ENCODE data around the gene OFD1. TPM values are rescaled to one million over a fixed set of nuclear protein-coding genes. Genes with fewer than 3 reads are reported as not detected.

The OFD1 gene
- total and polyA plus RNA-seq, 4 experiments from 2014 or later: 22.0 to 135 (median 86.9) TPM

GRCh38 chrX:13694983-13695382 lies 39.6 kb upstream of the OFD1 start:
- Histone ChIP-seq H3K4me3 (ENCODE audit: low read length in 2 of 2) (no peak overlapping the region), H3K36me3 (ENCODE audit: insufficient read depth, low read length) (no peaks in the 10 kb centered on the region), H3K4me1 (ENCODE audit: insufficient read depth, low read length) (peaks cover 81% of the 10 kb centered on the region), H3K27me3 (ENCODE audit: insufficient read depth, low read length) (no peaks in the 10 kb centered on the region), H3K9me3 (ENCODE audit: control insufficient read depth in 1 of 2, low read length in 2 of 2) (no peaks in the 10 kb centered on the region), H3K27ac (ENCODE audit: low read depth, low read length) (no peak overlapping the region)
- ChIA-PET POLR2A (ENCODE audit: partially characterized antibody) (interaction anchor here (0.7 to 1.2 kb wide), 2 partner anchors 40 kb away, joined by 3 to 5 read pairs; partner anchors contain the start of genes OFD1 and TRAPPC2), CTCF (ENCODE audit: partially characterized antibody) (no interaction called here)
- no peak for DNase-seq
- H3K36me3 Mint-ChIP-seq: peaks cover 0 to 15% of the 10 kb centered on the region in 2 donors
- intact Hi-C loops (cut with micrococcal nuclease): no loop called here
- peak overlapping the region in 5 of 7 donors; percentile 0 to 68 (median 17) for H3K27ac Mint-ChIP-seq
- H3K4me3 Mint-ChIP-seq: peak overlapping the region in 2 of 8 donors; percentile 8 to 11
- peaks cover 45 to 80% (median 64%) of the 10 kb centered on the region in 4 donors for H3K4me1 Mint-ChIP-seq
- no peaks in the 10 kb centered on the region for H3K27me3 Mint-ChIP-seq
- H3K9me3 Mint-ChIP-seq: no peaks in the 10 kb centered on the region

GRCh38 chrX:13695601-13696115 lies 38.9 kb upstream of the OFD1 start:
- intact Hi-C loops (cut with micrococcal nuclease): no loop called here
- Mint-ChIP-seq H3K4me1 (peaks cover 42 to 79% (median 61%) of the 10 kb centered on the region in 4 donors), H3K4me3 (peak overlapping the region in 2 of 8 donors; percentile 4 to 8), H3K27ac (peak overlapping the region in 3 of 7 donors; percentile 14 to 68 (median 55)), H3K27me3 (no peaks in the 10 kb centered on the region), H3K36me3 (peaks cover 0 to 15% of the 10 kb centered on the region in 2 donors), H3K9me3 (no peaks in the 10 kb centered on the region)
- ChIA-PET POLR2A (ENCODE audit: partially characterized antibody) (interaction anchor here (1.2 kb wide), 1 partner anchor 39 kb away, joined by 5 read pairs; the partner anchor contains the start of genes OFD1 and TRAPPC2), CTCF (ENCODE audit: partially characterized antibody) (interaction anchor here (0.7 kb wide), 1 partner anchor 26 kb away, joined by 3 read pairs; no protein-coding TSS in a partner anchor)
- DNase-seq: no peak
- no peaks in the 10 kb centered on the region for H3K27me3 ChIP-seq (ENCODE audit: insufficient read depth, low read length)
- no peaks in the 10 kb centered on the region for H3K9me3 ChIP-seq (ENCODE audit: control insufficient read depth in 1 of 2, low read length in 2 of 2)
- H3K36me3 ChIP-seq (ENCODE audit: insufficient read depth, low read length): no peaks in the 10 kb centered on the region
- no peak overlapping the region for H3K4me3 ChIP-seq (ENCODE audit: low read length in 2 of 2)
- H3K4me1 ChIP-seq (ENCODE audit: insufficient read depth, low read length): peaks cover 82% of the 10 kb centered on the region
- H3K27ac ChIP-seq (ENCODE audit: low read depth, low read length): no peak overlapping the region

- Histone ChIP-seq H3K9me3 (ENCODE audit: control insufficient read depth in 1 of 2, low read length in 2 of 2) (no peaks in the 10 kb centered on the region), H3K27ac (ENCODE audit: low read depth, low read length) (no peak overlapping the region), H3K4me3 (ENCODE audit: low read length in 2 of 2) (no peak overlapping the region), H3K4me1 (ENCODE audit: insufficient read depth, low read length) (peaks cover 79% of the 10 kb centered on the region), H3K27me3 (ENCODE audit: insufficient read depth, low read length) (no peaks in the 10 kb centered on the region), H3K36me3 (ENCODE audit: insufficient read depth, low read length) (no peaks in the 10 kb centered on the region)
- H3K27me3 Mint-ChIP-seq: no peaks in the 10 kb centered on the region
- peak overlapping the region in 3 of 7 donors; percentile 27 to 43 (median 42) for H3K27ac Mint-ChIP-seq
- DNase-seq: no peak
- ChIA-PET POLR2A (ENCODE audit: partially characterized antibody) (interaction anchor here (1.2 to 1.8 kb wide), 4 partner anchors 9 to 39 kb away, joined by 3 to 9 read pairs (median 4); partner anchors contain the start of genes OFD1 and RAB9A), CTCF (ENCODE audit: partially characterized antibody) (interaction anchor here (0.9 to 1.5 kb wide), 2 partner anchors 10 to 14 kb away, joined by 3 read pairs; no protein-coding TSS in a partner anchor)
- intact Hi-C loops (cut with micrococcal nuclease): no loop called here
- peaks cover 4 to 16% of the 10 kb centered on the region in 2 donors for H3K36me3 Mint-ChIP-seq
- H3K4me3 Mint-ChIP-seq: peak overlapping the region in 2 of 8 donors; percentile 52 to 55
- H3K4me1 Mint-ChIP-seq: peaks cover 49 to 82% (median 64%) of the 10 kb centered on the region in 4 donors
- no peaks in the 10 kb centered on the region for H3K9me3 Mint-ChIP-seq
These were observed 37.1 kb upstream of the OFD1 start for GRCh38 chrX:13697455-13697854.

DNA sequence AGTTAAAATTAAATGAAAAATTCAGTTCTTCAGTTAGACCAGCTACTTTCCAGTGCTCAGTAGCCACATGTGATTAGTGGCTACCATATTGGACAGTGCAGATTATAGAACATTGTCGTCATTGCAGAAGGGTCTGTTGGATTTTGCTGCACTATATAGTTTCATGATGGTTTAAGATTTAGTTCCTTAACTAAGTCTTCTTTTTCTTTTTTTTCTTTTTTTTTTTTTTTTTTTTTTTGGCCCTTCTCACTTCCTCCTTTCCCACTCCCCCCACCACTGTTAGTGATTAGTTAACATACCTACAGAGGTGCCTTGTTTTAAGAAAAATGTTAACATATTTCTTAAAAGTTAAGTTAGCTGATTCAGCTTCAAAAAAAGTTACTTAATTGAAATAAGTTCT lies 36.6 kb upstream of the OFD1 start:
- Histone ChIP-seq H3K27me3 (ENCODE audit: insufficient read depth, low read length) (no peaks in the 10 kb centered on the region), H3K4me1 (ENCODE audit: insufficient read depth, low read length) (peaks cover 77% of the 10 kb centered on the region), H3K27ac (ENCODE audit: low read depth, low read length) (no peak overlapping the region), H3K36me3 (ENCODE audit: insufficient read depth, low read length) (no peaks in the 10 kb centered on the region), H3K9me3 (ENCODE audit: control insufficient read depth in 1 of 2, low read length in 2 of 2) (no peaks in the 10 kb centered on the region), H3K4me3 (ENCODE audit: low read length in 2 of 2) (no peak overlapping the region)
- peak overlapping the region in 1 of 7 donors; percentile 27 for H3K27ac Mint-ChIP-seq
- no peak overlapping the region for H3K4me3 Mint-ChIP-seq
- no peak for DNase-seq
- peaks cover 4 to 16% of the 10 kb centered on the region in 2 donors for H3K36me3 Mint-ChIP-seq
- peaks cover 47 to 82% (median 62%) of the 10 kb centered on the region in 4 donors for H3K4me1 Mint-ChIP-seq
- POLR2A ChIA-PET (ENCODE audit: partially characterized antibody): interaction anchor here (1.2 to 1.8 kb wide), 4 partner anchors 10 to 38 kb away, joined by 3 to 9 read pairs (median 4); partner anchors contain the start of genes OFD1 and RAB9A
- CTCF ChIA-PET (ENCODE audit: partially characterized antibody): interaction anchor here (1.5 to 1.9 kb wide), 2 partner anchors 11 to 14 kb away, joined by 3 to 7 read pairs; no protein-coding TSS in a partner anchor
- no peaks in the 10 kb centered on the region for H3K27me3 Mint-ChIP-seq
- no peaks in the 10 kb centered on the region for H3K9me3 Mint-ChIP-seq
- intact Hi-C loops (cut with micrococcal nuclease): no loop called here

- no peaks in the 10 kb centered on the region for H3K9me3 Mint-ChIP-seq
- H3K9me3 ChIP-seq (ENCODE audit: control insufficient read depth in 1 of 2, low read length in 2 of 2): no peaks in the 10 kb centered on the region
- H3K36me3 Mint-ChIP-seq: peaks cover 4 to 15% of the 10 kb centered on the region in 2 donors
- H3K4me1 Mint-ChIP-seq: peaks cover 43 to 82% (median 60%) of the 10 kb centered on the region in 4 donors
- no peaks in the 10 kb centered on the region for H3K36me3 ChIP-seq (ENCODE audit: insufficient read depth, low read length)
- peaks cover 78% of the 10 kb centered on the region for H3K4me1 ChIP-seq (ENCODE audit: insufficient read depth, low read length)
- no peak overlapping the region for H3K4me3 ChIP-seq (ENCODE audit: low read length in 2 of 2)
- no peaks in the 10 kb centered on the region for H3K27me3 Mint-ChIP-seq
- H3K27ac Mint-ChIP-seq: peak overlapping the region in 1 of 7 donors; percentile 31
- H3K27ac ChIP-seq (ENCODE audit: low read depth, low read length): no peak overlapping the region
- CTCF ChIA-PET (ENCODE audit: partially characterized antibody): interaction anchor here (1.5 to 1.9 kb wide), 2 partner anchors 10 to 14 kb away, joined by 3 to 7 read pairs; no protein-coding TSS in a partner anchor
- no peak for DNase-seq
- POLR2A ChIA-PET (ENCODE audit: partially characterized antibody): interaction anchor here (1.2 to 1.8 kb wide), 4 partner anchors 10 to 38 kb away, joined by 3 to 9 read pairs (median 4); partner anchors contain the start of genes OFD1 and RAB9A
- intact Hi-C loops (cut with micrococcal nuclease): no loop called here
- H3K4me3 Mint-ChIP-seq: no peak overlapping the region
- no peaks in the 10 kb centered on the region for H3K27me3 ChIP-seq (ENCODE audit: insufficient read depth, low read length)
These were observed 36.1 kb upstream of the OFD1 start for GRCh38 chrX:13698432-13698831.

DNA sequence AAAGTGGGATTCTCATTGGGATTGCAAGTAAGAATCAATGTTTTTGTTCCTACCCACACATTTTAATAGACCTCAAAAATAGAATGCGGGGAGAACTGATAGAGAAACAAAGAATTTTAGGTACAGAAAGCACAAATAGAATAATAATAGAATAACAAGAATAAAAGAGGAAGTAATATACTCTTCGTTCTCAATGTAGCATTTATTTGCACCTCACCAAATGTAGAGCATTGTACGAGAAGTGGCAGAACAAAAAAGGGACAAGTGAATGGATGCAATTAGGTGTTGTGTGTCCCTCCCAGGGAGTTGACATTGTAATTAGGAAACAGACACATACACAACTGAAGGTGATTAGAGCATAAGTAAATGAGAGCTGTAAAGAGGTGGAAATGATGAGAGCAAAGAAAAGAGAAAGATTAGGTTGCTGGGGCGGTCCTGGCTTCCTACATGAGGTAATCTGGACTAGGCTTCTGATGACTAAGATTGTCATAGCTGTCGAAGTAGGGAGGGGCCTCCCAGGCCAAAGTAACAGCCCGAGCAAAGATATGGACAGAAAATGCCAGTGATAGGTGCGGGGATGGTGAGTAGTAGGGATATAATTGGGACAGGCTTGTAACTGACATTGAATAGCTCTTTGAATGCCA lies 35.2 kb upstream of the OFD1 start:
- Mint-ChIP-seq H3K36me3 (peaks cover 4 to 18% of the 10 kb centered on the region in 2 donors), H3K27ac (peak overlapping the region in 5 of 7 donors; percentile 25 to 84 (median 62)), H3K4me1 (peaks cover 44 to 81% (median 62%) of the 10 kb centered on the region in 4 donors), H3K27me3 (no peaks in the 10 kb centered on the region), H3K4me3 (peak overlapping the region in 1 of 8 donors; percentile 2), H3K9me3 (no peaks in the 10 kb centered on the region)
- Histone ChIP-seq H3K36me3 (ENCODE audit: insufficient read depth, low read length) (no peaks in the 10 kb centered on the region), H3K4me3 (ENCODE audit: low read length in 2 of 2) (no peak overlapping the region), H3K9me3 (ENCODE audit: control insufficient read depth in 1 of 2, low read length in 2 of 2) (no peaks in the 10 kb centered on the region), H3K27ac (ENCODE audit: low read depth, low read length) (no peak overlapping the region), H3K27me3 (ENCODE audit: insufficient read depth, low read length) (no peaks in the 10 kb centered on the region), H3K4me1 (ENCODE audit: insufficient read depth, low read length) (peaks cover 77% of the 10 kb centered on the region)
- CTCF ChIA-PET (ENCODE audit: partially characterized antibody): interaction anchor here (1.9 kb wide), 1 partner anchor 10 kb away, joined by 7 read pairs; no protein-coding TSS in a partner anchor
- intact Hi-C loops (cut with micrococcal nuclease): no loop called here
- no peak for DNase-seq
- POLR2A ChIA-PET (ENCODE audit: partially characterized antibody): interaction anchor here (1.8 kb wide), 1 partner anchor 11 kb away, joined by 9 read pairs; the partner anchor contains the start of gene RAB9A

DNA sequence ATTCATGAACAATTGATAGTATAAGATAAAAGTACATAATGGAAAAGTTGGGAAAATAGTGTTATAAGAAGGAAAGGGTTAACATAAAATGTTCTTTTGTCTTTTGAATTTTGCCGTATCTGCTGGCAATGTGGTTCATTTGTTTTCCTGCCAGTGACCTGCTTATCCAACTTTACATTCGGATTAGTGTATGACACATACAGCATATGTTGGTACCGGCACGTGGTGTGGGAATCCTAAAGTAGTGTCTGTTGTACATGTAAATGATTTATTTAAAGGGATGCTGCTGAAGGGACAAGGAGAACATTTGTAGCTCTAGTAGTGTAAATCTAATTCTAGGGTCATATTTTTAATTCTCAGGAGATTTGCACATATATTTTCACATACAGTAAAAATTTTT lies 34.2 kb upstream of the OFD1 start:
- no peaks in the 10 kb centered on the region for H3K27me3 ChIP-seq (ENCODE audit: insufficient read depth, low read length)
- intact Hi-C loops (cut with micrococcal nuclease): no loop called here
- no peak overlapping the region for H3K4me3 ChIP-seq (ENCODE audit: low read length in 2 of 2)
- Mint-ChIP-seq H3K9me3 (no peaks in the 10 kb centered on the region), H3K4me1 (peaks cover 40 to 71% (median 53%) of the 10 kb centered on the region in 4 donors), H3K27me3 (no peaks in the 10 kb centered on the region), H3K4me3 (no peak overlapping the region), H3K27ac (peak overlapping the region in 2 of 7 donors; percentile 23 to 27), H3K36me3 (peaks cover 4 to 15% of the 10 kb centered on the region in 2 donors)
- H3K36me3 ChIP-seq (ENCODE audit: insufficient read depth, low read length): no peaks in the 10 kb centered on the region
- H3K9me3 ChIP-seq (ENCODE audit: control insufficient read depth in 1 of 2, low read length in 2 of 2): no peaks in the 10 kb centered on the region
- no peak overlapping the region for H3K27ac ChIP-seq (ENCODE audit: low read depth, low read length)
- ChIA-PET POLR2A (ENCODE audit: partially characterized antibody) (no interaction called here), CTCF (ENCODE audit: partially characterized antibody) (interaction anchor here (1.0 kb wide), 1 partner anchor 42 kb away, joined by 3 read pairs; no protein-coding TSS in a partner anchor)
- peaks cover 66% of the 10 kb centered on the region for H3K4me1 ChIP-seq (ENCODE audit: insufficient read depth, low read length)
- DNase-seq: no peak
